GM19372 (cell line): ENCODE results near the gene GOT2.
"Not testable (repeated sequence)": the region's sequence is repeated elsewhere in the genome, so short reads cannot be mapped to it uniquely, and the experiment has no call there.

ENCODE experiments used
- ATAC-seq: cut with Tn5 transposase; IDR thresholded peaks from one replicate; pipeline ENCODE4 v1.9.1; 2021; ENCODE audit warnings: mild to moderate bottlenecking, low read depth, moderate library complexity; ENCODE audit not compliant: unreplicated experiment

The GOT2 gene

GRCh38 chr16:58723109-58723508 lies 11.0 kb downstream of the GOT2 start:
- ATAC-seq, result no peak

GRCh38 chr16:58717994-58718393 lies 16.1 kb downstream of the GOT2 start:
- no peak for ATAC-seq

DNA sequence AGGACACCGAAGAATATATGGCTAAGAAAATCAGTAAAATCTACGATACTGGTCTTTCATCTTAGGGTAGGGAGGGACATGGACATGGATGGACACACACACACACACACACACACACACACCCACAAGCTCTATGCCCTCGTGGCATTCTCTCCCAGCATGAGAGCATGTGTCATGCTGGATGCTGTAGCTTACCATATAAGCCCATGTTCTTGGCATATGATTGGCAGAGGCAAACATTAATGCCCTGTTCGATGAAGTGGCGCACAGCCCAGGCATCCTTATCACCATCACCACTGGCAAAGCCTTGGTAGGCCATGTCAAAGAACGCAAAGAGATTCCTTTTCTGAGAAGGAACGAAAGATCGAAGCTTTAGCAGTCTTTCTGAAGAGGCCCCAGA lies 17.6 kb downstream of the GOT2 start:
- ATAC-seq, result no peak

DNA sequence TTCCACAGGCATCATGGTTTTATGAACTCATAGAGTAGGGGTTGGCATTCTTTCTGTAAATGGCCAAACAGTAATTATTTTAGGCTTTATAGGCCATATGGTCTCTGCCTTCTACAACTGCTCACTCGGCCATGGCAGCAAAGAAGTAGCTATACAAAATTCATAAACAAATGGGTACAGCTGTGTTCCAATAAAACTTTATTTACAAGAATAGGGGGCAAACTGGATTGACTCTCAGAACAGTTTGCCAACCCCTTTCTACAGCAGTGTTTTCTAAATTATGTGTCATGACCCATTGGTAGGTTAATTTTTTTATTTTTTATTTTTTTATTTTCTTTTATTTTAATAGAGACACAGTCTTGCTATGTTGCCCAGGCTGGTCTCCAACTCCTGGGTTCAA lies 20.4 kb downstream of the GOT2 start:
- no peak for ATAC-seq

- ATAC-seq, result no peak
These were observed 24.8 kb downstream of the GOT2 start for GRCh38 chr16:58709333-58709732.

GRCh38 chr16:58699151-58699550 lies 35.0 kb downstream of the GOT2 start:
- no peak for ATAC-seq

DNA sequence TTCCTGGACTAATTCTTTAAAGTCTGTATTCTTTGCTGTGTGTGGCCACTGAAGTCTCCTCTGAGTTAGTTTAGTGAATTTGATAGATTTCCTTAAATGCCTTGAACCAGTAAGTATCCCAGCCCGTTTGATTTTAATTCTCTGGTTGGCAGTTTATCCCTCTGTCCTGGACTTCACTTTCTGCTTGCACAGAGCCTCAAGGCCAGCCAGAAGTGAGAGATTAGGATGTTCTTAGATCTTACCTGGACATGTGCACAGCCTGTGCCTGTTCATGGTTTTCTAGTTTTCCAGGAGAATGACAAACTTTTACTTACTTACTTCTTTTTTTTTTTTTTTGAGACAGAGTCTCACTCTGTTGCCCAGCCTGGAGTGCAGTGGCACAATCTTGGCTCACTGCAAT lies 38.7 kb downstream of the GOT2 start:
- no peak for ATAC-seq

DNA sequence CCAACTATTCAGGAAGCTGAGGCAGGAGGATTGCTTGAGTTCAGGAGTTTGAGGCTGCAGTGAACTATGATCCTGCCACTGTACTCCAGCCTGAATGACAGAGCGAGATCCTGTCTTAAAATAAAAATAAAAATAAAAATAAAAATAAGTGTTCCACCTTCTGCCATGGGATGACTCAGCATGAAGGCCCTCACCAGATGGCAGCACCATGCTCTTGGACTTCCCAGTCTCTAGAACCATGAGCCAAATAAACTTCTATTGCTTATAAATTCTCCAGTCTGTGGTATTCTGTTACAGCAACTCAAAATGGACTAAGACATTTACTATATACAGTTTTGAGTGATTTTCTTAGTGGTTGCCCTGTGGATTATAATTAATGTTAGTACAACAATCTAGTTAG lies 41.7 kb downstream of the GOT2 start:
- ATAC-seq, result no peak

DNA sequence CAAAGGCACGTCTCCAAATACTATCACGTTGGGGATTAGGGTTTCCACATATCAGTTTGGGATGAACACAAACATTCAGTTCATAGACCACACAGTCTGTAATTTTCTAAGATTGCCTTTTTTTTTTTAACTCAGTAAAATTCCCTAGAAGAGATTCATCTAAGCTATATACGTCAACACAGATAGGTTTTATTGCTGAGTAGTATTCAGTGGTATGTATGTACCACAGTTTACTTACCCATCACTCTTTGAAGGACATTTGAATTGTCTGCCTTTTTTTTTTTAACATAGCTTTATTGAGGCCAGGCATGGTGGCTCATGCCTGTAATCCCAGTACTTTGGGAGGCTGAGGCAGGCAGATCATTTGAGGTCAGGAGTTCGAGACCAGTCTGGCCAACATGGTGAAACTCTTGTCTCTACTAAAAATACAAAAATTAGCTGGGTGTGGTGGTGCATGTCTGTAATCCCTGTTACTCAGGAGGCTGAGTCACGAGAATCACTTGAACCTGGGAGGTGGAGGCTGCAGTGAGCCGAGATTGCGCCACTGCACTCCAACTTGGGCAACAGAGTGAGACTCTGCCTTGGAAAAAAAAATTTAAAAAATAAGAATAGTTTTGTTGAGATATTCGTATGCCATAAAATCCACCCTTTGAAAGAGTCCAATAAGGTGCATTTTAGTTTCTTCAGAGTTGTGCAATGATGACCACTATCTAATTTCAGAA lies 47.0 kb downstream of the GOT2 start:
- not testable (repeated sequence) for ATAC-seq

- ATAC-seq, result no peak
These were observed 49.0 kb downstream of the GOT2 start for GRCh38 chr16:58685084-58685449.

GRCh38 chr16:58684354-58685083 lies 49.6 kb downstream of the GOT2 start, which contains the start of gene SLC38A7:
TSS of gene SLC38A7 (minus strand) at chr16:58684770. CDS start at chr16:58680126, 4,644 bp downstream.
- peak; percentile 99 for ATAC-seq

DNA sequence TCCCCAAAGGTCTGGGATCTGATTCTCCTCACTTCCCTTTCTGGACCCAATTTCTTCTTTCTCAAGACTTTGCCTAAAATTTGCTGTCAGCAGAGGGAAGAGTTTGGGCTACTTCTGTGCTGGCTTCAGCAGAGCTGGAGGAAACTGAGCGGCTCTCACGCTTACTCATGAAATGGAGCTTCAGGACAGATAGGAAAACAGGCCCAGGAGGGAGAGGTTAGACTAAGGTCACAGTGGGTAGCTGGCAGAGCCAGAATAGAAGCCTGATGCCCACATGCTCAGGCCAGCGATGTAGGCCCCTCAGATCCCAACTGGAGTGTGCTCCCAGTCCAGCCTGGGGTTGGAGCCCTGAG lies 50.1 kb downstream of the GOT2 start:
- ATAC-seq, result no peak

- no peak for ATAC-seq
These were observed 54.4 kb downstream of the GOT2 start for GRCh38 chr16:58679763-58680162.

DNA sequence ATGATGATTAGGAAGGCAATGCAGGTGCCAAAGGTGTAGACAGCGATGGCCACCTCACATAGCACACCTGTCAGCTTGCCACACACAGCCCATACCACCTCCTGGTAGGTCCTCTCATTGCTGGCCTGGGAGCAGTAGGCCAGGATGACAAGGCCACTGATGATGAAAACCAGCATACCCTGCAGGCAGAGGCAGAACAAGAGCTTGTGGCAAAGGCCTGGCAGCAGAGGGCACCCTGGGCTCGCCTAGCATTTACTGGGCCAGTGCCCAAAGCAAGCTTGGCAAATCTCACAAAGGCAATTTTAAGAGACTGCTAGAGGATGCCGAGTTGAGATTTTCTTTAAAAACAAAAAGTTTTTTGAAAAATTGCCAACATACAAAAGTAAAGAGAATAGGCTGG lies 55.4 kb downstream of the GOT2 start:
- no peak for ATAC-seq

DNA sequence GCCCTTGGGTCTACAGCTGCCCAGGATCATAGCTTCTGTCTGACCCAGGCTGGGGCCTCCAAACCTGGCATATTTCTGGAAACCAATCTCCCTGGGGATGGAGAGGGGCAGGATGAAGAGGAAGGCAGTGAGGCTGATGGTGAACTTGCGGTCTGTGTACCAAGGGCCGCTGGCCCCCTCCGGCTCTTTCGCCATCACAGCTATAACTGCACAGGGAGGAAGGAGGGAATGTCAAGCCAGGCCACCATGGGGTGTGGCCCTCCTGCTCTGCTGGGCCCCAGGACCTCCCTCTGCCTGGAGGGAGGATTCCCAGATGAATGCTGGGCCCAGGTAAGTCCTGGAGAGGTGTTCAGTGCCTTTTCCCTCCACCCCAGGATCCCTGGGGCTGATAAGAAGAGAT lies 55.8 kb downstream of the GOT2 start:
- ATAC-seq, result no peak

DNA sequence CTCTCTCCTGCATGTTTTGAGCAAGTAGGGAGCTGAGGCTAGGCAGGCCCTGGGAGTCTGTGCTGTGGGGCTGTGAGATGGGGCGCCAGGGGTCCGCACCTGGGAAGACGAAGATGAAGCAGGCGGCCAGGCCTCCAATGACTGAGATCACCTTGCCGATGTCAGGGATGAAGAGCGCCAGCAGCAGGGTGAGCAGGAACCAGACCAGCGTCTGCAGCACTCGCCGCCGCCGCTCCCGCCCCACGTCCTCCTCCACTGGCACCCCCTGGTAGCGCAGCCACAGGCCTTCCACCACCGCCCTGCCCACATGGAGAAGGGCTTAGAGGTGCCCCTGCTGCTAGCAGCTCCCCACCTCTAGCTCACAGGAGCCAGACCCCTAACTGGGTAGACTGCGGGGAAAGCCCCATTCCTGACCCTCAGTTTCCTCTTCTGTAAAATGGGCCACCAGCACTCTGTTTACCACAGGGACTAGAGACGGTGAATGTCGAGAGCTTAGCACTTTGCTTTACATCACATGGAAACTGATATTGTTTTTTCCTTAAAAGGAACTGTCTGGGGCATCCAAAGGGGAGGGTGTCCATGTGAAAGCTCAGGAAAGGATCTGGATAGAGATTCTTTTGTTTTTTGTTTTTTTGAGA lies 63.1 kb downstream of the GOT2 start:
- ATAC-seq, result no peak

GRCh38 chr16:58670177-58670576 lies 63.9 kb downstream of the GOT2 start:
- ATAC-seq, result no peak

GRCh38 chr16:58665200-58665599 lies 68.9 kb downstream of the GOT2 start:
- ATAC-seq, result no peak

GRCh38 chr16:58661199-58661830 lies 72.8 kb downstream of the GOT2 start:
- peak; percentile 87 for ATAC-seq

GRCh38 chr16:58659911-58660310 lies 74.2 kb downstream of the GOT2 start:
- not testable (repeated sequence) for ATAC-seq

DNA sequence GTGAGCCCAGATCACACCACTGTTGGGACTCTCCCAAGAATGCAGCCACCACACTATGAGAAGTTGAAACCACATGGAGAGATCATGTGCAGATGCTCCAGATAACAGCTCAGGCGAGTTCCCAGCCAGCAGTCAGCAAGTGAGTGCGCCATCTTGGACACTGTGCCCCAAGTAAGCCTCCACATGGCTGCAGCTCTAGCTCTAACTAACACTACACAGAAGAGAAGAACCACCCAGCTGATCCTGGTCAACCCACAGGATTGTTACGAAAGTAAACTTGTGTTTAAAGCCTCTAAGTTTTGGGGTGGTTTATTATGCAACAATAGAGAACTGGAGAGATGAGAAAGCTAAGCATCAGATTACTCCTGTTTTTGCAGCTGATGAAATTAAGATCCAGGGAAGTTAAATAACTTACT lies 75.3 kb downstream of the GOT2 start:
- no peak for ATAC-seq
